NCI-H1417 treated with DMSO at 0.1 percent for 48 hours (cell line): ENCODE data around the gene ELMO3.
A peak's percentile ranks its signal among the peaks of the same experiment; 100 is the strongest.

Source experiments
- DNase-seq: peaks from one replicate; lab custom pipeline; 2025; lab: John Stamatoyannopoulos, UW

The ELMO3 gene

DNA sequence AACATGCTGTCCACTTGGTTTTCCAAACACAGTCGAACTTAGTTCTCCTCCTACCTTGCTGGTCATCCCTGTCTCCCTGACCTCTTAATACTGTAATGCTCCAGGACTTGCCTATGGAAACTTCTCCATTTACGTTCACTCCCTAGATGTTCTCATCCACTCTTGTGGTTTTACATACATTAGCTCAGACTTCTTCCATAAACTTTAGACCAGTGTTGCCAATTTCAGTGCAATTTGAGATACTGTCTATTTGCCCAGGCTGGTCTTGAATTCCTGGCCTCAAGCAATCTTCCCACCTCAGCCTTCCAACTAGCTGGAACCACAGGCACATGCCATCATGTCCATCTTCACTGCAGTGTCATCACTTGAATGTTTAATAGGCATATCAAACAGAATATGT is 16.6 kb upstream of the ELMO3 start:
- DNase-seq, result no peak

DNA sequence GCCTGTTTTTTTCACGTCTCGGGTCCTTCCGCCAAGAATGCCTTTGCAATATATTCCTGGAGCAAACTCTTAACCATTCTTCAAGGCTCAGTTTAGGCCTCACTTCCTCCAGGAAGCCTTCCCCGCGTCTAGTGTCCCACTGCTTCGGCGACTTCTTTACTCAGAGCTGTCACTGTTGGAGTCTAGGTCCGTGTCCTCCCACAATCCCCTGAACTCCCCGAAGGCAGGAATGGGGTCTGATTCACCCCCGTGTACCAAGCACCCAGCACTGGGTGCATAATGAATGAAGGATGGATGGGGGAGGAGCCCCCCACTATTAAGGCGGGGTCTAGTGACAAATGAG is 15.7 kb upstream of the ELMO3 start:
- DNase-seq, result no peak

DNA sequence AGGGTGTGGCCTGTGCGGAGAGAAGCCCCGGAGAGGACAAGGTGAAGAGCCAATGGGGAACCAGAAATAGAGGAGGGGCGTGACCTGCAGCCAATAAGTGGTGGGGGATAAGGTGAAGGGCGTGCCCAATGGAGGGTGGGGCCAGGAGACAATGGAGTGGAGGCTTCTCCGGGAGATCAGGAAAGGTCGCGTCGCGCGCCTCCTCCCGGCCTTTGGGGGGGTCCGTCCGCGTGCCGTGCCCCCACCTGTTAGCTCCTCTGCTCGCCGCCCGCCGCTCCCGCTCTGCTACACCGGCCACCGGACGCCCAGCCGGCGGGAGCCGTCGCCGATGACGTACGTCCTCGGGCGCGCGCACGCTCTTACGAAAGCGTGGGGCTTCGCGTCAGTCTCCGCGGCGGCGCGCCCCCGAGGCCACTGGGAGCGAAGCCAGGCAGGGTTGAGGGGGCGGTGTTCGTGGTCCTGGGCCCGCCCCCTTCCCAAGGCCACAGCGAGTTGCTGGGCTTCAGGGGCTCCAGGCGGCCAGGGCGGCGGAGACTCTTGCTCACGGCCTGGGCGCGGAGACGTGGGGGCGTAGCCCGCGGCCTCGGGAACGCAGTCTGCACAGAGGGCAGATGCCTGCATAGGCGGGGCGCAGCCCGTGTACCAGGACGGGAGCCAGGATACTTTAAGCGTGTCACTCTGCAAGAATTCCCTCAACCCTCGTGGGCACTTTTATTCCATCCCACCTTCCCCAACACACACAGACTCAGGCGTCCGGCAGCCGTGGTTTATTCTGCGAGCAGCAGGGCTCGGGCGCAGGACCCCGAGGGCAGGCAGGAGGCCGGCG is 15.1 kb upstream of the ELMO3 start, which contains the start of gene MATCAP1:
MATCAP1 (minus strand) TSS at position 337 of the 826 bp plus-strand sequence. CDS start 3,353 bp downstream, outside the sequence.
- DNase-seq, result peak; percentile 94

DNA sequence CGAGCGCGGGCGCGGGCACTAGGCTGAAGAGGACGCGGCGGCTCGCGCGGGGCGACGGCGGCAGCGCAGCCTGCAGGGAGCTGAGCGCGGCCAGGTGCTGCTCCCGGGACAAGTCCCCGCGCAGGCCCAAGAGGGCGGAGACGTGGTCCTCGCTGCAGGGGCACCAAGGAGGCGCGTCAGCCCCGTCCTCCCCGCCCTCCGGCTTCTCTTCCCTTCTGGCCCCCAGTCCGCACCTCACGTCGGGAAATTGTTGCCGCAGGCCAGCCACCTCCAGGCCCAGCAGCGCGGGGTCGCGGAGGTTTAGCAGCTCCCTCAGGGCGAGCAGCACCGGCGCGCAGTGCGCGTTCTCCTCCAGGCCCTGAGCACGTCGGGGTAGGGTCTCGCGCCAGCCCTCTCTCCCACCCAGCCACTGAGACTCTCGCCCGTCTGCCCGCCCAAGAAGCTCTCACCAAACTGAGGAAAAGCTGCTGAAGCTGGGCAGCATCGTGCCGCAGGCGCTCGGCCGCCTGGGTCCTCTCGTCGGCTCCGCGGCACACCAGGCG is 14.4 kb upstream of the ELMO3 start:
- no peak for DNase-seq

DNA sequence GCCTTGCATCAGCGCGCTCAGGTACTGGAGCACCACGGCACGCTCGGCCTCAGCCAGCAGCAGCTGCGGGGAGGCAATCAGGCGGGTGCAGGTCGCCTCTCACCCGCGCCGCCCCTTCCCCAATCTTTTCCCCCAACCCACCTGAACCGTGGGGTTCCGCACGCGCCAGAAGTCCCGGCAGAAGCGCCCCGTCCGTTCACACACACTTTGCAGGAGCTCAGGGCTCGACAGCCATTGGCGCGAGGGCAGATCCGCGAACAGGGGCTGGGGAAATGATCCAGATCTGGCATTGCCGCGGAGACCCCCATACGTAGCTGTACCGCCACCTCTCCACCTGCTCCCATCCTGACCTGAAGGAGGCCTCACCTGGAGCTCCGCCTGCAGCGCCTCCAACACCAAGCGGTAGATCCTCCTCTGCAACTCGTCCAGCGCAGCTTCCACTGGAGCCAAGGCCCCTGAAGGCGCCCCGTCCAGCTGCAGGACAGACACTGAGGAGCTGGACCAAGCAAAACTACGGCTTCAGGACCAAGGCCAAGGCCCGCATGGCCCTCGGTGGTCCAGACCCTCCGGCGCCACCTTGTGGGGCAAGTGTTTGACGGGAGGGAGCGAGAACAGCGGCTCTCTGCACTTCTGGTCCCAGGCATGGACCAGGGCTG is 13.8 kb upstream of the ELMO3 start:
- no peak for DNase-seq

DNA sequence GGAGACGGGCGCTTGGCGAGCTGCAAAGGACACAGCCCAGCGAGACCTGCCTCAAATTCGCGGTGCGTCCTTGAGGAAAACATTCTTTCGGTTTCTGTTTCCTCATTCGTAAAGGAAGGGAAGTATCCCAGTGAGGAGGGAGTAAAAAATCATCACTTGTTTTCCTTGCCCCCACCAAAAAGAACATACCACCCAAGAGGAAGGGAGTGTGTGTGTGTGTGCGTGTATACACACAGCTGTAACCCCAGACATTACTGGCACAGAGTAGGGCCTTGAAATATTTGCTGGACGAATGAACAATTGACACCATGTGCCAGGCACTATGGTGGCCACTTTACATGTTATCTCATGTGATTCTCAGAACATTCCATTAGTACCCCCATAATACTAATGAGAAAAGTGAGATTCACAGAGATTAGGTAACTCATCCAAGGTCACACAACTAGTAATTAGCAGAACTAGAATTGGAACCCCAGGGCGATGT is 13.2 kb upstream of the ELMO3 start:
- DNase-seq, result no peak

DNA sequence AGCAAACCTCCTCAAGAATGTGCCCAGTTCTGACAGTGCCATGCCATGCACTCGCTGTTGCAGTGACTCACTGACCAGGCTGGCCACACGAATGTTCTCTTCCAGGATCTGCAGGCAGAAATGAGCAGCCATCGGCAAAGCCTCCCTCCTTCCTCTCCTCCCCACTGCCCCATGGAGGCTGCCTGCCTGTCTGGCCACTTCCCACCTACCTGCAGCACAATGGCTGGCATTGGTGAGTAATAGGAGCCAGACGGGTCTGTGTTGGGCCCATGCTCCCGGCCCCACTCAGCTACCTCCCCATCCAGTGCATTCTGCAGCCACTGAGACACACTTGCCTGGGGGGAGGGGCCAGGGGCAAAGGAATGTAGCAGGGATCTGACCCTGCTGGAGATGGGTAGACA is 12.4 kb upstream of the ELMO3 start:
- no peak for DNase-seq

DNA sequence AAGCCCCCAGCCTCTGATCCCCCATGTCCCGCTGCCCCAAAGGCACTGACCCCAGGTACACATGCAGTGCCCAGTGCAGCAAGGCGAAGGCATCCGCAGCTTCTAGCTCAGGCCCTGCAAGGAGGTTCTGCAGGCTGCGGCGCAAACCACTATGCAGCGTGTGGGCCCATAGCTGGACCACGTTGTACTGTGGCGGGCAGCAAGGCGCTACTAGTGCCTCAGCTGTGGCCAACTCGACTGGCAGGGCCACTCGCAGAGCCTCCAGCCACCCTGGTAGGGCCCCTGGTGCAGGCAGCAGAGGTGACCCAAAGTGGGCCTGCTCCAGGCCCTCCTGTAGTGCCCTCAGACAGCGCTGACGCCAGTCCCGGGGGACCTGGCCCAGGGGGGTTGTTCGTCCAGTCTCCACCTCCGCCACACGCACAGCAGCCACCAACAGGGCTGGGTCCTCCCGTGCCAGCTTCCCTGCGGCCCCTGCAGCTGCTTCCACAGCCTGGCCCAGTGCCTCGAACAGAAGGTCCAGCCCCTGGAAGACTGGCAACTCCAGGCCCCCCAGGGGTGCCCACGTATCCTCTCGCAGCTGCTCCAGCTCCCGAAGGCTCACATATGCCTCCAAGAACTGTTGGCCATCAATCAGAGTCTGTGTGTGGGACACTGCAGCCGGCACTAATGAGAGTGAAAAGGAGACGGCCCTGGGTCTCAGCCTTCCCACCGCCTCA is 11.6 kb upstream of the ELMO3 start:
- no peak for DNase-seq

DNA sequence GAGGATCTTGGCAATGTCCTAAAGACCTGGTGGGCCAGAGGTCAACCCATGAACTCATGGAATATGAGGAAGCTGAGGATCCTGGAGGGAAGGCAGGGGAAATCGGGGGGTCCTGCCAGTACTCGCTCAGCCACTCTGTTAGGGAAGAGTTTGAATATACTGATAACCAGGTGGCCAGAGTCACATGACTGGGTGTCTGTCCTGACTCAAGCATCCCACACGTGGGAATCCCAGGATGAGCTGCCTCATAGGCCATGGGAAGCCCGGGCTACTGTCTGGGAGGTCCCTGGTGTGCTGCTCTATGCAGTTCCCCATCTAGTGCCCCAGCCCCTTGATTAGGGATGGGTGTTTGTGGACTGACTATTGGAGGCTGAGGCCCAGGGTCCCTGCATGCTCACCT is 10.6 kb upstream of the ELMO3 start:
- DNase-seq, result no peak

DNA sequence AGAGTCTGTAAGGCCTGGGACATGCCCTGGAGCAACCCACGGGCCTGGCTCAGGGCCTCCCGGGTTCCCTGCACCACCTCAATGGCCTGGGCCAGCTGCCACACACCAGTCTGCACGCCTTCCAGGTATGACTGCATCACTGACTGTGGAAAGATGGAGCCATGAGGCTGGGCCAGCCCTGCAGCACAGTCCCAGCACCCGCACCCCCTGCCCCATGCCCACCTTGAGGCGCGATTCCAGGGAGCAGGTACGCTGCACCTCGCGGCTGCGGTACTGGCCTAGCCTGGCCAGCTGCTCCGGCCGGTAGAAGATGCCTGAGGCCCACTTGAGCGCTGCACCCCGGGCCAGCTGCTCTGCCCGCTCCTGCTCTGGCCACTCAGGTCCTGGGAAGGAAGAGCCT is 10.1 kb upstream of the ELMO3 start:
- no peak for DNase-seq

DNA sequence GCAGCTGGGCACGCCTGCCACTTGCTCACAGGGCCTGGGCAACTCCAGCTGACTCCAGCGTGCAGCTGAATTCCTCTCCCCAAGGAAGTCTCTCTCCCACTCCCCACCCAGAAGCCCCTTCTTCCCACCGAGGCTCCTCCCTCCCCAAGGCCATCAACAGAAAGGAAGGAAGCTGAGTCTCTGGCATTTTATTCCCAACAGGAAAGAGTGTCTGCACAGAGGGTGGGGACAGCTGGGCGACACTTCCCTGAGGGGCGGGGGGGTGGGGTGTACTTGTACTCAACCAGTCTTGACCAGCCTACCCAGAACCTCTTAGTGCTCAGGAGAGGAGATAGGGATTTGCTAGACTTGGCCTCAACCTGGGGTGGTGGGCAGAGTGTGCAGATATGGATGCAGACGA is 8.9 kb upstream of the ELMO3 start, which contains the start of gene EXOC3L1:
EXOC3L1 (minus strand) TSS at position 96 of the 400 bp plus-strand sequence. CDS start 460 bp downstream, outside the sequence.
- DNase-seq, result no peak

DNA sequence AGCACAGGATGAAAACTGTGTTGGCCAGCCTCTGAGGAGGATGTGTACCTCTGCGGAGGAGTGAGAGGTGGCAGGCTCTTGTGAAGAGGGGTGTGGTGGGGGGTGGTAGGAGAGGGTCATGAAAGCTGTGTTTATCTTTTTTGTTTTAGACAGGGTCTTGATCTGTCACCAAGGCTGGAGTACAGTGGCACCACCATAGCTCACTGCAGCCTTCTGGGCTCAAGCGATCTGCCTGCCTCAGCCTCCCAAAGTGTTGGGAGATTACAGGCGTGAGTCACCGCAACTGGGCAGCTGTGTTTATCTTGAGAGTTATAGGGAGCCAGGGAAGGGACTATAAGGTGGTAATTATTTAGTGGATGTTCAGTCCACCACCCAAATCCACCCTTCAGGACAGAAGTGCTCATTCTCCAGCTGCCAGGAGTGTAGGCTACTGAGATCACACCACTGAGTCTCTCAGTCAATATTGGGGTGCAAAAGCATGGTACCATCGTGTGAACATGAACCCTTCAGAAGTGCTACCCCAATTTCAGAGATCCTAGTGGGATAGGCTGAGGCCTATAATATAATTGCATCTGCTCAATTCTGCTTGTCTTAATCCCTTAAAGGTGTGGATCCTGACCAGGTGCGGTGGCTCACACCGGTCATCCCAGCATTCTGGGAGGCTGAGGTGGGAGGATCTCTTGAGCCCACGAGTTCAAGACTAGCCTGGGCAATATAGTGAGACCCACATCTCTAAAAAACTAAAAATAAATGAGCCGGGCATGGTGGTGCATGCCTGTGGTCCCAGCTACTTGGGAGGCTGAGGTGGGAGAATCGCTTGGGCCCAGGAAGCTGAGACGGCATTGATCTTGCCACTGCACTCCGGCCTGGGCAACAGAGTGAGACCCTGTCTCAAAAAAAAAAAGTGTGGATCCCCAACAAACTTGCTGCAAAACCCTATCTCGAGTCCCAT is 8.2 kb upstream of the ELMO3 start:
- no peak for DNase-seq

DNA sequence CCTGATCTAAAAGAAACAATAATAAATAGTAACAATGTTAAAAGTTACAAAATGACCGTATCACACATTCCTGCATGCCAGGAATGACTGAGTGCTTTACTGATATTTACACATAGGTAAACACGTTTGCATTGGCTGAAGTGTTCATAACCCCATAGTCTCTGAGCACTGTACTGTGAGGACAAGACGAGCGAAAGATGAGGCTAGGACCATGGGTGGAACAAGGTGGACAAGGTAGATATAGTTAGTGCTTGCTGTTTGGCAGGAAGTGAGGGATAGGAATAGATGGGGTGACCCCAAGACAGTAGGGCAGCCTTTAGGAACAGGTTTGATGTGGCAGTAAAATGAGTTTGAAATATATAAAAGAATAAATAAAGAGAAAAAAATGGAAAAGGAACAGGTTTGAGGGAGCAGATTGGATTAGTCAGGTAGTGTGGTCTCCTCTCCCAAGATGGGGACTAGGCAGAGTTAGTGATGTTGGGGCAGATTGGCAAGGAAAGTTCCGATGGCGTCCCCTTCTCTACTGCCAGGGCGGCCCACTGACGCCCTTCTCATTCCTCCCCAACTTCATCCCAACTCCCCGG is 7.4 kb upstream of the ELMO3 start:
- DNase-seq, result no peak

DNA sequence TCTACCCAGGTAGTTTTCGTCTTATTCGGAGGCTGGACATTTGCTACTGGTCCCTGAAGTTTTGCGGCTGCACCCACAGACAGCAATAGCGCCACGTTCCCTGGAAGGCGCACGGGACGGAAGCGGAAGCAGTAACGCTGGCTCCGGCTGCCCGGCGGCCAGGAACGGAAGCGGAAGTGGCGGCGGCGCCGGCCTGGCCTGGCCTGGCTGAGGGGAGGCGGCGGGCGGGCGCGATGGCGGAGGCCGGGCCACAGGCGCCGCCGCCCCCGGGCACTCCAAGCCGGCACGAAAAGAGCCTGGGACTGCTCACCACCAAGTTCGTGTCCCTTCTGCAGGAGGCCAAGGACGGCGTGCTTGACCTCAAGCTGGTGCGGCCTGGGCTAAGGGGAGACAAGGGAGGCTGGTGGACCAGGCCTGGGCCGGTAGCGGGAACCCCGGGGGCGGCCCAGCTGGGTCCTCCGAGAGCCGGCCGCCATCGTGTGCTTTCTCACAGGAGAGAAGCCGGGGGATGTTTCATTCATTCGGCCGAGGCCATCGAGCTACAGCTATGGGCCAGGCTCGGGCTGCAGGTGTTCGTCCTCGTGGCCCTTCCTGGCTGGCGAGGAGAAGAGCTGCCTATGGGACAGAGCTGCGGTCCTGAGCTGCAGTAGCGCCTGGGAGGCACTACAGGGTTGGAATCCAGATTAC is 6.8 kb upstream of the ELMO3 start, which contains the start of gene E2F4:
E2F4 (plus strand) TSS at position 161 of the 687 bp plus-strand sequence; CDS start at position 234, 73 bp downstream.
- DNase-seq, result no peak

DNA sequence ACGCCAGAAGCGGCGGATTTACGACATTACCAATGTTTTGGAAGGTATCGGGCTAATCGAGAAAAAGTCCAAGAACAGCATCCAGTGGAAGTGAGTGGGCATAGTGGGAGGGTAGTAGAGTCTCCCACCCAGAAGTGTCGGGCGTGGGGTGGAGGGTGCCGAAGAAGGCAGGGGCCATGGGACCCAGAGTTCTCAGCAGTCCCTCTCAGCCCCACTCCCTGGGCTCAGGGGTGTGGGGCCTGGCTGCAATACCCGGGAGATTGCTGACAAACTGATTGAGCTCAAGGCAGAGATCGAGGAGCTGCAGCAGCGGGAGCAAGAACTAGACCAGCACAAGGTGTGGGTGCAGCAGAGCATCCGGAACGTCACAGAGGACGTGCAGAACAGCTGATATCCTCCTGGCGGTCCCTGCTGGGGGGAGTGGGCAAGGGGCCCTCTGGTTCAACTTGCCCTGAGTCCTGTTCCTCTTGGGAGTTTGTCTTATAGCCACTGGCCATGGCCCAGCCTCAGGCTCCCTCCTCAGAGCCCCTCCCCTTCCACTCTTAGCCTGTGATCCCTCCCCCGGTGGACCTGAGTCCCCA is 6.1 kb upstream of the ELMO3 start:
- no peak for DNase-seq

DNA sequence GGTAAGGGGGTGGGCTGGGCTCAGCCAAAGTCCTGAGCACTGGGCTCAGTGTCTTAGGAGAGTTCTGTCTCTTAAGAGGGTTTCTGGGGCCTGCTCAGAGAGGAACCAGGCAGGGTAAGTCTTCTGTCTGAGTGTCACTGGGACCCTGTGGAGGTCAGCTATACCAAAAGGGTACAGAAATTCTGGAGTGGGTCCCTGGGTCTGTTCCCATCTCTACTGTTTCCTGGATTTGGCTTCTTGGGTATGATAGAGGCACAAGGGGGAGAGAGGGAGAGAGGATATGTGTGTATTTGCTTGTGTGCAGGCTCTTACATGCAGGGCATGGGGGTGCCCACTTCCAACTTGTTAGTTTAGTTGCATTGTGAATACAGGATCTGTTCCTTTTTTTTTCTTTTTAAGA is 5.4 kb upstream of the ELMO3 start:
- DNase-seq, result no peak

DNA sequence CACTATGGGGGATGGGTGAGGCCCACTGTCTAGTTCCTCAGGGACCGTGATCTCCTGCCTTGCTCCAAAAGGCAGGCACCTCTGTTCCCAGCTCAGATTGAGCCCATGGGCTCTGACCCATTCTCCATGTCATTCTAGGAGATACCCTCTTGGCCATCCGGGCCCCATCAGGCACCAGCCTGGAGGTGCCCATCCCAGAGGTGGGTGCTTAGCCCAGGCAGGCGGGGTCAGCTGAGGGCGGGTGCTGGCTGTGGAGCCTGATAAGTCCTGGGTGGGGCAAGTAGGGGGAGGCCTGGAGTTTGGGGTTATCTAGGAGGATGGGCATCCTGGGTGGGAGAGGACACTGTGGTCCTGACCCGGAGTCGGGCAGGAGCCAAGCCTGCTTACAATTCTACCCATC is 4.7 kb upstream of the ELMO3 start:
- DNase-seq, result no peak

DNA sequence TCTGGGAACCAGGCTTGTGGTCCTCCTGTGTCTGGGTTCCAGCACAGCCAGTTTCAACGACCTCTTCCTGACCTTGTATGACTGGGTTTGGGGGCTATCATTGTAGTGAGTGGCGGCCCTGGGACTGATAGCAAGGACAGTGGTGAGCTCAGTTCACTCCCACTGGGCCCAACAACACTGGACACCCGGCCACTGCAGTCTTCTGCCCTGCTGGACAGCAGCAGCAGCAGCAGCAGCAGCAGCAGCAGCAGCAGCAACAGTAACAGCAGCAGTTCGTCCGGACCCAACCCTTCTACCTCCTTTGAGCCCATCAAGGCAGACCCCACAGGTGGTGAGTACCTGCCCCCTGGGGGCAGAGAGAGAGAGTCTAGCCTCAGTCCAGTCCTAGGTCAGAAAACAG is 3.3 kb upstream of the ELMO3 start:
- DNase-seq, result no peak

DNA sequence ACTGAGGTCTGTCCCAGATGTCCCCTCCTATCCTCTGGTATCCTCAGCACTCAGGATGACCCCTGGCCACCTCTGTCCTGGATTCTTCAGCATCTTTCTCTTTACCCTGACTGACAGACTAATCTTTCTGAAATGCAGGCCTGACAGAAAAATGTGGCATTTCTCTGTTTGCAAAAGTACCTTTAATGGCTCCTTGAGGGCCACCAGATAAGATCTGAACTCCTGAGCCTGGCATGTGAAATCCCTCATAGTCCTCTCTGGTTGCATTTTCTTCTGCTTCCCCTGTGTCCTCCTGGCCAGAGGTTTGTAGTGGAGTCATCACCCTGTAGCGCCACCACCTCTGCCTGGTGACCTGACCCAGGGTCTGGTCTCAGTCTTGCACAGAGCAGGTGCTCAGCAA is 2.0 kb upstream of the ELMO3 start:
- DNase-seq, result no peak

DNA sequence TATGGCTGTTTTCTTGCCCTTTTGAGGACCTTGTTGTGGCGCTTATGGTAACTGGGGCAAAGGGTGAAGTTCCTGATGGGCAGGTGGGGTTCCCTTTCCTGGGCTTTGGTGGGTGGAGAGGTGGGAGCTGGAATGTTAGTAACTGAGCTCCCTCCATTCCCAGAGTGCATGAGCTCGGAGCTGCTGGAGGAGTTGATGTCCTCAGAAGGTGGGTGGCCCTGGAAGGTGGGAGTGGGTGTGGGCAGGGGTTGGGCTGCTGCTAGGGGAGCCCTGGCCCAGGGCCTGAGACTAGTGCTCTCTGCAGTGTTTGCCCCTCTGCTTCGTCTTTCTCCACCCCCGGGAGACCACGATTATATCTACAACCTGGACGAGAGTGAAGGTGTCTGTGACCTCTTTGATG is 1.2 kb upstream of the ELMO3 start:
- DNase-seq, result no peak
